RWPE2 (cell line): ENCODE measurements around the gene TELO2.

ENCODE experiments used
- ATAC-seq: fragments of 200-7000 bp; cut with Tn5 transposase; 3 replicates; pipeline ENCODE4 v1.9.1; 2021; ENCODE audit warnings: low read depth
- DNase-seq: peaks from one replicate; pipeline ENCODE4 v3.0.0-alpha.2; 2020; ENCODE audit warnings: low spot score
- H3K27ac ChIP-seq: fragments of 450-650 bp; 2 replicates; pipeline ENCODE4 v1.5.1; 2017; ENCODE audit warnings: mild to moderate bottlenecking; ENCODE audit not compliant: poor library complexity, severe bottlenecking
- H3K27me3 ChIP-seq: fragments of 250-450 bp; sonication (Bioruptor Pico); 2 replicates; pipeline ENCODE4 v1.5.1; 2021; ENCODE audit warnings: mild to moderate bottlenecking, moderate library complexity; ENCODE audit not compliant: insufficient read depth, poor library complexity, severe bottlenecking
- H3K36me3 ChIP-seq: fragments of 250-450 bp; sonication (Bioruptor Pico); 2 replicates; pipeline ENCODE4 v1.5.1; 2020; ENCODE audit warnings: low read depth, mild to moderate bottlenecking, moderate library complexity
- H3K4me1 ChIP-seq: fragments of 250-450 bp; sonication (Bioruptor Pico); 2 replicates; pipeline ENCODE4 v1.5.1; 2021; ENCODE audit warnings: mild to moderate bottlenecking, moderate library complexity; ENCODE audit not compliant: insufficient read depth, poor library complexity, severe bottlenecking
- H3K4me3 ChIP-seq: fragments of 250-450 bp; sonication (Bioruptor Pico); 2 replicates; pipeline ENCODE4 v1.5.1; 2021; ENCODE audit warnings: mild to moderate bottlenecking, moderate library complexity; ENCODE audit not compliant: severe bottlenecking
- H3K9me3 ChIP-seq: fragments of 250-450 bp; sonication (Bioruptor Pico); 2 replicates; pipeline ENCODE4 v1.5.1; 2021; ENCODE audit warnings: mild to moderate bottlenecking, moderate library complexity; ENCODE audit not compliant: severe bottlenecking
- TF ChIP-seq, protein P1 (sequence below): fragments of 450-650 bp; IDR thresholded peaks from one replicate; pipeline ENCODE4 v1.5.1; 2017; ENCODE audit warnings: mild to moderate bottlenecking, moderate library complexity; ENCODE audit not compliant: poor library complexity, severe bottlenecking

The TELO2 gene

DNA sequence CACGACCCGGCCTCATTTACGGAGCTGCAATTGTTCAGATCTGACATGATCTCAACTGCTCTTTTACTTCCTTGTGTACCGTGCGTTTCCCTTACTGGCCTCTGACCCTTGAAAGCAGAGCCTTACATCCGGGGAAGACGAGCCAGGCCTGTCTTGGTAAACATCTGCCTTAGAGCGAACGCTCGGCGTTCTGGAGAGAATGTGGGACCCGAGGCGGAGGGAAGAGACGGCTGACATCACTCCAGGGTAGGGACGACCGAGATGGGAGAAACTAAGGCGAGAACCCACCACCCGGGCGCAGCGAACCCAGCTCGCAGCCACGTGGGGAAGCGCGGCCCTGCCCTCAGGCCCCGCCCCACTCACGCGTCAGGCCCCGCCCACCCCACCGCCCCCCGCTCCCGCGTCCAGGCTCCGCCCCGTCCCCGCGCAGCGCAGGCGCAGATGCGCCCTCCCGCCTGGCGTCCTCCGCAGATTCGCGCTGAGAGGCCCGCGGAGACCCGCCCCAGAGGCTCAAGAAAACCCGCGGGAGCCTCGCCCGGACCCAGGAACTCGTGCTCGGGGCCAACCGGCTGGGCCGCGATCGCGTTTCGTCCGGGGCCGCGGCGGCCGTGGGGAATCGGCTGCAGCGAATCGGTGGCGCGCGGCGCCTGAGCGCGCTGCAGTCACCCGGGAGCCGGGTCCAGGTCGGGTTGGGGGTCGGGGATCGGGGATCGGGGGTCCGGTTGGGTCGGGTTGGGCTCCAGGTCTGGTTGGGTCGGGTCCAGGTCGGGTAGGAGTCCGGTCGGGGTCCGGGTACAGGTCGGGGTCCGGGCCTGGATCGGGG, at the start of gene TELO2:
Gene TELO2, plus strand, starts transcription at position 438 of the 823 bp plus-strand sequence. CDS start 922 bp downstream, outside the sequence.
- peaks cover 29% of the 10 kb centered on the region for H3K36me3 ChIP-seq
- ATAC-seq (peak; percentile 65), DNase-seq (peak; percentile 71)
- no peaks in the 10 kb centered on the region for H3K9me3 ChIP-seq
- peaks cover 5% of the 10 kb centered on the region for H3K4me1 ChIP-seq
- TF ChIP-seq, protein P1, sequence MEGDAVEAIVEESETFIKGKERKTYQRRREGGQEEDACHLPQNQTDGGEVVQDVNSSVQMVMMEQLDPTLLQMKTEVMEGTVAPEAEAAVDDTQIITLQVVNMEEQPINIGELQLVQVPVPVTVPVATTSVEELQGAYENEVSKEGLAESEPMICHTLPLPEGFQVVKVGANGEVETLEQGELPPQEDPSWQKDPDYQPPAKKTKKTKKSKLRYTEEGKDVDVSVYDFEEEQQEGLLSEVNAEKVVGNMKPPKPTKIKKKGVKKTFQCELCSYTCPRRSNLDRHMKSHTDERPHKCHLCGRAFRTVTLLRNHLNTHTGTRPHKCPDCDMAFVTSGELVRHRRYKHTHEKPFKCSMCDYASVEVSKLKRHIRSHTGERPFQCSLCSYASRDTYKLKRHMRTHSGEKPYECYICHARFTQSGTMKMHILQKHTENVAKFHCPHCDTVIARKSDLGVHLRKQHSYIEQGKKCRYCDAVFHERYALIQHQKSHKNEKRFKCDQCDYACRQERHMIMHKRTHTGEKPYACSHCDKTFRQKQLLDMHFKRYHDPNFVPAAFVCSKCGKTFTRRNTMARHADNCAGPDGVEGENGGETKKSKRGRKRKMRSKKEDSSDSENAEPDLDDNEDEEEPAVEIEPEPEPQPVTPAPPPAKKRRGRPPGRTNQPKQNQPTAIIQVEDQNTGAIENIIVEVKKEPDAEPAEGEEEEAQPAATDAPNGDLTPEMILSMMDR = no peak
- no peaks in the 10 kb centered on the region for H3K27me3 ChIP-seq
- H3K4me3 ChIP-seq = peak within 1 kb of the TSS; percentile 63
- H3K27ac ChIP-seq = peak within 1 kb of the TSS; percentile 33

DNA sequence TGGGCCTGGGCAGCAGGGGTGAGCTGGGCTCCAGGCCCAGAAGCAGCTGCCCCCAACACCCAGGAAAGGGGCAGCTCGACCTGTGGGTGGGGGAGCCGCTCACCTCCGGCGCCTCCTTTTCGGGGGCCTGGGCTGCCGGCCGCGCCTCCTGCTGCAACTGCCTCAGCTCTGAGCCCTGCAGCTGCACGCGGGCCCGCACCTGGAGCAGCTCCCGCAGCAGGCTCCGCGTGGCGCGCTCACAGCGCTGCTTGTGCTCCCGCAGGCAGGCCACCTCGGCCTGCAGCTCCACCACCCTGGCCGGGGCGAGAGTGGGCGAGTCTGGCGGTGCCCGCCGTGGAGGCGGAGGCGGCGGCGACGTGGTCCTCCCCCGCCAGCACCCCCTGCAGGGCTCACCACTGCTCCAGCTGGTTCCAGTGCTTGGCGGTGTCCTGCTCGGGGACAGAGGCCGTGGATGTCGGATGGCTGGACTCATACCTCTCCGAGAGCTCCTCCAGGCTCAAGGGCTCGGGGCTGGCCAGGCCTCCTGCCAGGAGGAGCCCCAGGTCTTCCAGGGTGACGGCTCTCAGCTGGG, 49.7 kb upstream of the TELO2 start:
- Histone ChIP-seq H3K4me3 (no peak overlapping the region), H3K4me1 (no peaks in the 10 kb centered on the region), H3K9me3 (no peaks in the 10 kb centered on the region), H3K27ac (no peak overlapping the region), H3K27me3 (no peaks in the 10 kb centered on the region), H3K36me3 (no peaks in the 10 kb centered on the region)
- ATAC-seq (0 out of 3 replicates have a peak, but pooled peaks have one; percentile 4), DNase-seq (no peak)
- TF ChIP-seq, protein P1 = no peak

DNA sequence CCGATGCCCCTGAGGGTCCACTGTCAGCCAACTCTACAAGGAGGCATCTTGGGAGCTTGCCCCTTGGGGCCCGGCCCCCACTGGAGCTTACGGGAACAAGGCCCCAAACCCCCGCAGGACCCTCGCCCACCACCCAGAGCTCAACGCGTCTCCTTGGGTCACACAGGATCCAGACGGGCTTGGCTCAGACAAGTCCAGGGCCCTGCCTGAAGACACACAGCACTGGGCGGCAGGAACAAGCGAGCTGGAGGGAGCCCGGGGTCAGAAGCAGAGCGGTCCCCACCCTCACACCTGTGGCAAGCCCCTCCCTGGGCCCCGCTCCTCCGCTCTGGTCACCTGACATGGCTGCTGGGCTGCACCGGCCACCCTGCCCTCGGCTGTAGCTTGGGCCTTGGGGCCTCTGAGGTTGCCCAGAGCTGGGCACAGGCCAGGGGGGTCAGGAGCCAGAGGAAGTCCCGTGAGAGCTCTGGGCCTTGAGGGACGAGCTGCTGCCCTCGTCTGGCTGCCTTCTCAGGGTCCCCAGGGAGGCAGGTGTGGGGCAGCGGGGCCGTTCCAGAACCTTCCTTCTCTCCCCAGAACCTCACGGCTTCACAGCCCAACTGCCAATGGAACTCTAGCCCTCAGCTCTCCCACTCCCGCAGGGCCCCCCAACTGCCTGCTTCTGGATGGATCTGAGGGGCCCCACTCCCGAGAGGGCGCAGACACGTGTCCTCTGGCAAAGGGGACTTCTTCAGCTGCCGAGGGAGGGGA, 49.0 kb upstream of the TELO2 start, which contains the start of gene CCDC154:
Gene CCDC154, minus strand, starts transcription at position 577 of the 750 bp plus-strand sequence. Its CDS starts 234 bp downstream, at position 343.
- no peaks in the 10 kb centered on the region for H3K27me3 ChIP-seq
- no peaks in the 10 kb centered on the region for H3K4me1 ChIP-seq
- H3K27ac ChIP-seq = no peak within 1 kb of the TSS
- H3K4me3 ChIP-seq = no peak within 1 kb of the TSS
- ATAC-seq (no peak), DNase-seq (no peak)
- TF ChIP-seq, protein P1 = no peak
- H3K9me3 ChIP-seq = no peaks in the 10 kb centered on the region
- H3K36me3 ChIP-seq = no peaks in the 10 kb centered on the region

DNA sequence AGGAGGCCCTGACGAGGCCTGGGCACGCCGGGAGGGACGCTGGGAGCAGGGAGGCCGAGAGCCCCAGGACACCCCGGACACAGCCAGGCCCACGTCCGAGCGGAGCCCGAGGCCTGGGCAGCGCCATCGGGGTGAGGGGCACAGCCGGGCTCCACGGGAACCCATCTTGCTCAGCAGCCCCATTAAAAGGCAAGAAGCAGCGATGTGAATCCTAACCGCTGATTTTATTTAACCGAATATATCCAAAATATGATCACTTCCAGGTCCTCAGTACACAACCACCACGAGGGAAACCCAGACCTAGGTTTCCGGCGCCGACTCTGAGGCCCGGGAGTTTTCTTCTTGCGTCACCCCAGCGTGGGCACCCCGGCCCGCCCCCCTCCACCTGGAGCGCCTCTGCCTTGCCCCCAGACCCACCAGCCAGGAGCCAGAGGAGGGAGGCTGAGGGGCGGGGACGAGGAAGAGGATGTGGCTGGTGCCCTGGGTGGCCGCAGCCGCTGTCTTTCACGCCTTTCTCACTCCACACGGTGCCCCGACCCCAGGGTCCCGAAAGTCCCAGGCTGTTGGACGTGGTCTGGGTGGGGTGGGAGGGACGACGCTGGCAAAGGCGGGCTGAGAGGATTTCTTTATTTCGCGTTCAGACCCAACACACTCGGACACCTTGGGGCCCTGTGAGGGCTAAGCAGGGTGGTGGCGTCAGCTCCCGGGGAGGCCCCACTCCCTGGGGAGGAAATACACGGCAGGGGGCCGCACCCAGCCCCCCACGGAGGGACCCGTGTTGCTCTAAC, 48.2 kb upstream of the TELO2 start:
- no peaks in the 10 kb centered on the region for H3K4me1 ChIP-seq
- H3K27ac ChIP-seq = no peak overlapping the region
- DNase-seq (no peak), ATAC-seq (no peak)
- H3K36me3 ChIP-seq = no peaks in the 10 kb centered on the region
- no peaks in the 10 kb centered on the region for H3K9me3 ChIP-seq
- H3K27me3 ChIP-seq = no peaks in the 10 kb centered on the region
- TF ChIP-seq, protein P1 = no peak
- H3K4me3 ChIP-seq = no peak overlapping the region
